GM19395 (cell line): ENCODE data around the gene LMF1.
A peak's percentile ranks its signal among the peaks of the same experiment; 100 is the strongest.

Experiments
- ATAC-seq: cut with Tn5 transposase; IDR thresholded peaks from one replicate; pipeline ENCODE4 v1.9.1; 2021; ENCODE audit warnings: mild to moderate bottlenecking, moderate library complexity; ENCODE audit not compliant: unreplicated experiment

Gene LMF1

GRCh38 chr16:819336-820043, 151.3 kb downstream of the LMF1 start:
- ATAC-seq, result no peak

- ATAC-seq, result no peak
Observed at GRCh38 chr16:818592-818991, 152.2 kb downstream of the LMF1 start.

GRCh38 chr16:818132-818531, 152.7 kb downstream of the LMF1 start:
- no peak for ATAC-seq

GRCh38 chr16:817001-817906, 153.5 kb downstream of the LMF1 start:
- no peak for ATAC-seq

- ATAC-seq, result no peak
Observed at GRCh38 chr16:815861-816260, 154.9 kb downstream of the LMF1 start.

- no peak for ATAC-seq
Observed at GRCh38 chr16:814974-815373, 155.8 kb downstream of the LMF1 start.

GRCh38 chr16:813916-814412, 156.8 kb downstream of the LMF1 start:
- no peak for ATAC-seq

GRCh38 chr16:813204-813915, 157.4 kb downstream of the LMF1 start:
- ATAC-seq, result no peak

GRCh38 chr16:808085-808386, 162.7 kb downstream of the LMF1 start:
- no peak for ATAC-seq

GRCh38 chr16:807347-808084, 163.3 kb downstream of the LMF1 start:
- ATAC-seq, result peak; percentile 88

GRCh38 chr16:805474-805873, 165.3 kb downstream of the LMF1 start:
- ATAC-seq, result no peak

GRCh38 chr16:804193-805048, 166.4 kb downstream of the LMF1 start:
- ATAC-seq, result no peak

GRCh38 chr16:803754-804080, 167.1 kb downstream of the LMF1 start:
- no peak for ATAC-seq
